Urothelium cell line (cell line): Measurements from ENCODE around the gene HERPUD2.
"Not testable (repeated sequence)": the region's sequence is repeated elsewhere in the genome, so short reads cannot be mapped to it uniquely, and the experiment has no call there.

Experiments
- DNase-seq: peaks from one replicate; pipeline ENCODE4 v3.0.0; 2011; ENCODE audit warnings: low spot score, mixed read lengths
- FAIRE-seq: peaks from 2 replicates; lab custom pipeline; 2011; peaks lifted over from hg19 to GRCh38; lab: Jason Lieb, UNC

The HERPUD2 gene

DNA sequence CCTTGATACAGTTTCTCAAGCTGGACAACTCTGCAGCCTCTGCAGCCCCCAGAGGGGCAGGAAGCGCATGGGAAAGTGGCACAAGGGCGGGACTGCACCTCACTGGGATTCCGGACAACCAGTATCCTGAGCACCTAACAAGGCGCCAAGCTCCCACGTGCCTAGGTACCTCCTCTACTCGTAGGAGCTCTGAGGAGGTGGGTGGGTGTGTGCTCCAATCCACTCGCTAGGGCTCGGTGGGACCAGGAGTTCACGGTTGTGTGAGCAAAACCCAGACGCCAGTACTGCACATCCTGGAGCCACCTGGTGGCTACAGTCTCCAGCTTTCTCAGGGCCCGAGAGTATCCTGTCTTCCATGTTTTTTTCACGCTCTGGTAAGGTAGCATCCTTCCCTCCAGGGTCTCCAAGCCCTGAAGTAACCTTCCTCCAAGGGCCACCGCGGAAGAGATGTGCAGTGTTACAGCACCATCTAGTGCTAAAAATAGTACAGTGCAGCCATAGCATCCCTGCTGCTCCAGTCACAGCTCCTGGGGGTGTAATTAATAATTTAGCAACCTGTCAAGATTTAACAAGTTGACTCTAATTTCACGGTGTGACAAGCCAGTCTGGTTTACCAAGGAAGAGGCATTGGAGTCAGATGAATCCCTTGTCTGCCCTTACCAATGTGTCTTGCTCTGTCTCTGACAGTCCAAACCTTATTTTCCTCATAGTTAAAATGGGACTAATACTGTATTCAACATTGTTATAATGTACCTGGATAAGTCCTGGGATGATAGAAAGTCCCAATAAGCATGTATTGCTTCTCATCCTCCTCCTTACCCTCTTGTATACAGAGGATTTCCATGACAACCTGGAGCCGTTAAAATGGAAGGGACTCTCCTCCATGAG is 70.4 kb downstream of the HERPUD2 start:
- DNase-seq (peak; percentile 70), FAIRE-seq (peak; percentile 58)

DNA sequence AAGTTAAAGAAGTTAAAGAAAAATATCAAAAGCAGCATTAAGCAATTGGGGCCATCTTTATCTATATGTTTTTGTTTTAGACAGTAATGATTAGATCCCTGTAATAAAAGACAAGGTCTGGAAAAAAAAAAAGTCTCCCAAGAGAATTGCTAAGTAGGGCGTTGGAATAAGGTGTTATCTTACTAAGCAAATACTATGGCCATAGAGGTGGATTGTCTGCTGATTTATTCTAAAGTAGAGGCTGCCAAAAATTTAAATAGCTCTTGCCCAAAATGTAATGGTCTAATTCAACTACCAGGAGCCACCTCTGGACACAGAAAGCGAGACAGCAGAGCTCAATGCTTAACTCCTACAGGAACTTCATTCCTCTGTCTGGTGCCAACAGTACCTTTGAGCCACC is 71.6 kb downstream of the HERPUD2 start:
- DNase-seq (no peak), FAIRE-seq (no peak)

DNA sequence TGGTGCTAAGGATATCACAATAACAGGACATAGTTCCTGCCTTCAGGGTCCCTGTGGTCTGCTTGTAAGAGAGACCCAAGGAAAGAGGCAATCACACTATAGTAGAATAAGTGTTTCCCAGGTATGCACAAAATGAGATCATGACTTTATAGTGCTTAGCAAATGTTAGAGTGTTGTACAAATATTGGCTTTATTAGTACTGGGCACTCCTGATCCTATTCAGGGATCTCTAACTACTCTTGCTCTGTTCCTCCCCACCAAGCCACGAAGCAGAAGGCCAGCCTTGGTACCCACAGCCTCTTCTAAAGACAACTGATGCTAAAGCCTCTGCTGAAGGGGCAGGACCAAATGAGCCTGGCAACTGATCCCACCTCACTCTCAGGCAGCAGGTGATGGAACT is 75.1 kb downstream of the HERPUD2 start:
- FAIRE-seq (no peak), DNase-seq (no peak)

DNA sequence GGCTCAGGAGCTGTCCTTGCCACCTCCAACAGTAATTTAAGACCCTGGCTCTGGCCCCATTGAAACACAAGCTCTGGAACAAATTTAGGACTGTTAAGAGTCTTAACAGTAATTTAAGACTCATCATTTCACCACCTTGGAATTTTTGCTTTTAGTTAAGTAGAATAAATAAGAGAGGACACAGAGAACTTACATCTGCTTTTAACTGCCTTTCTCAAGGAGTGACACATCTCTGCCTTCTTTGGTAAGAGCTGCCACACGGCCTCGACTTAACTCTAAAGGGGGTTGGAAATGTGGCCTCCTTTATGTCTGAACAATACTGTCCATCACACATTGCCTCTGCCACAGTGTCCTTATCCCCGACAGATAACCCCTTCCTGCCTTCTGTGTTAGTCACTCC is 77.9 kb downstream of the HERPUD2 start:
- FAIRE-seq: no peak
- DNase-seq: no peak

DNA sequence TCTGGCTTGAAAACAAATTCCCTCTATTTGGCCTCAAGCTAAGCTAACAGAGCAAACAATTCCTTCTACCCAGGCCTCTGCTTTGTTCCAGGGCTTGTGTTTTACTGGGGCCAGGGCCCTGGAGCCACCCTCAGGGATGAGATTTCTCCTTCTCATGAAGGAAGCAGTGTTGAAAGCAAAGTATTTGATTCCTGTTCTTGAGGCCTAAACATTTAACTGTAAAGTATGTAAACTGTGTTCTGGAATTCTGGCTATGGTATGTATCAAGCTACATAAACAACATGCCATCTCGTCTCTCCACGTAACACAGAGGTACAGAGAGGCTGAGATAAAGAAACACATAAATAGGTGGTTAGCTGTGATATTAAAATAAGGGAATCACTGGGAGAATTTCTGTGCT is 81.8 kb downstream of the HERPUD2 start:
- no peak for FAIRE-seq
- DNase-seq: no peak

DNA sequence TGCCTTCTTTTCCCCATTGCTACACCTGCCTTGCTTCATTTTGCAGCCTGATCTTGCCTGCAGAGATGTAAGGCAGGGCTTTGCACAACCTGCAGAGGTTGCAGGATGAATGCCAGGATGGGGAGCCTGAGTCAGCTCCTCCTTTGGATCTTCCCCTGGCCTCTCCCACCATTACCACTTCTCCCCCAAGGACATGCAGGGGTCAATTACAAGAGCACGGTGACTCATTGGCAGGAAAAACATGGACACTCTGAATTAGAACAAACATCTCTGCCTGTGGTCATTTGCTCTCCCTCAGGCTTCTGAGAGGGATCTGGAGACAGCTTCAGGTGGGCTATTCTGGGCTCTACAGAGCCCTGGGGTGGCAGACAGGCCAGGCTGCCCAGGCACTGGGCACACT is 89.2 kb downstream of the HERPUD2 start:
- DNase-seq (peak; percentile 16), FAIRE-seq (no peak)

DNA sequence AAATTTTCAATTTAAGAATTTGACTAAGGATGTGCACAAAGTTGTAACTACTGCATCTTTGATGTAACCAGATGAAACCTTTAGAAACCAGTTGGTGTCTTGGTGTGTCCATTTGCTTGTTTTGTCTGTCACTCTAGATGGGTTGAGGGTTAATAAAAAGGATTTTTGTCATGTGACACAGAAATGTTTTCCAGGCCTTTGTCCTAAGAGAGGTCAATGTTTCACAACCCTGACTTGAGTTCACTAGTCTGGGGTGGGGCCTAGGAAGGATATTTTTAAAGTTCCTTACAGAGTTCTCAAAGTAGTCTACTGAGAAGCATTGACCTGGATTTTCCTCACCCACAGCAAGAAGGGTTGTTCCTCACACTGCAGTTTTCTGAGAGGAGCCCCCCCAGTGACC is 90.3 kb downstream of the HERPUD2 start:
- DNase-seq: no peak
- FAIRE-seq: no peak

DNA sequence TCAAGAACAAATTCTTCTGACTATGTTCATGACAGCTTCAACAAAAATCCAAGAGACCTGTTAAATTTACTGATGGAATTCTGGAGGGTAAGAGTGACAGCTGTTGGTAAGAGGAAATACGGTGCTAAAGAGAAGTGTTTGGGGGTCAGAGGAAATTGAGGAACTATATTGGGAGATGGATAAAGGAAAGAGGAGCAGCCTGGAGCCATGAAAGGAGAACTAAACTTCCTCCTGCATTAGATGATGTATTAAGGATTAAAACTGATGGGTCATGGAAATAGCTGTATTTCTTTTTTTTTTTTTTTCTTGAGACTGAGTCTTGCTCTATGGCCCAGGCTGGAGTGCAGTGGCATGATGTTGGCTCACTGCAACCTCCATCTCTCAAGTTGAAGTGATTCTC is 95.3 kb downstream of the HERPUD2 start:
- no peak for FAIRE-seq
- DNase-seq: no peak

DNA sequence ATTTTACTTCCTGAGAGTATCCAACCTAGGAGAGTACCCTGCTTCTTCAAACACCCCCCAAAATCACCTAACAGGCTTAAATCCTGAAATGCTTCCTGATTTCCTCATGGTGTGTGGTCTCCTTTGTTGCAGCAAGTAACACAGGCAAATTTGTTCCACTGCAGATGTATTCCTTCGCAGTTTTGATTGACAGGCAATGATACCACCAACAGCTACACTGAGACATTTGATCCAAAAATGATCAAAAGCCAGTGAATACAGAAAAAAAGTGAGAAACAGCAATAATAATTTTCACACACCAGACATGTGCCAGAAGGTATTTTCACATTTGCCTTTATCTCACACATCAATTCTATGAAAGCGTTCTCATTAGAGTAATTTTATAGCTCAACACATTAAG is 95.9 kb downstream of the HERPUD2 start:
- FAIRE-seq: no peak
- no peak for DNase-seq

DNA sequence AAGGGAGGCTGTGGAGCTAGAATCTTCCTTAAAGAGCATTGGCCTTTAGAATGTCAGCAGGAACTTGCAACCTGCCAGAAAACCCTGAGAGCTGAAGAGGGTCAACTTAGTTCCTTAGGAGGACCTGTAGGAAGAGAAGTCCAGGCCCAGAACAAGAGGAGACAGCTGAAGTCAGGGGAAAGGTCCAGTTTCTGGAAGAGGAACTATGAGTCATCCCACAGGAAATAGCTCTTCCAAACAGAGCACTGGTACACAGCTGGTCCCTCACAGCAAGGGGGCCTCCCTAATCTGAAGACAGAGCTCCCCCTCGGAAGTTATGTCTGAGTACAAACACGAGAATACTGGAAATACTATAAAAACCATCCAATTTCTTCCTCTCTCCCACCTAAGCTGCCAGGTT is 98.9 kb downstream of the HERPUD2 start:
- FAIRE-seq (no peak), DNase-seq (peak; percentile 37)

DNA sequence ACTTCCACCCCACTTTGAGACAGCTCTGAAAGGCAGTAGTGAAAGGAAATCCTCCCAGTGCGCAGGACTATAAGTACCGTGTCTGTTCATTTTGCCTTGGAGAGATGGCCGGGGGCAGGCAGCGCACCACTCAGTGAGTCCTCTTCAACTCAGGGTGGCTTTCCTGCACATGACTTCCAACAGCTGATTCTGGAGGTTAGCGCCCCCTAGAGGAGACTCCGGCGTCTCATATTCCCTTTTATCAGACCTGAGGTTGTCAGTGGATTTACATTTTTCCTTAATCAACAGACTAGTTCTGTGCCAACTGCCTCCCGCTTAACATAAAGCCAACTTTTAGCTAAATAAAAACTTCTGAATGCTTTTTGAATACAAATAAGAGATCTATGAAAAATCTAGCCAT is 101.0 kb downstream of the HERPUD2 start:
- DNase-seq (peak; percentile 20), FAIRE-seq (no peak)

DNA sequence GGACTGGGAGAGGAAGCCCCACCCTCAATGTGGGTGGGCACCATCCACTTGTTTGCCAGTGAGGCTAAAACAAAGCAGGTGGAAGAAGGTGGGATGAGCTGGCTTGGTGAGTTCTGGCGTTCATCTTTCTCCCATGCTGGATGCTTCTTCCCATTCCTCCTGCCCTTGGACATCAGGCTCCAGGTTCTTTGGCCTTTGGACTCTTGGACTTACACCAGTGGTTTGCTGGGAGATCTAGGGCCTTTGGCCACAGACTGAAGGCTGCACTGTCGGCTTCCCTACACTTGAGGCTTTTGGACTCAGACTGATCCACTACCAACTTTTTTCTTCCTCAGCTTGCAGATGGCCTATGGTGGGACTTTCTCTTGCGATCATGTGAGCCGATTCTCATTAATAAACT is 106.3 kb downstream of the HERPUD2 start:
- DNase-seq (no peak), FAIRE-seq (no peak)

DNA sequence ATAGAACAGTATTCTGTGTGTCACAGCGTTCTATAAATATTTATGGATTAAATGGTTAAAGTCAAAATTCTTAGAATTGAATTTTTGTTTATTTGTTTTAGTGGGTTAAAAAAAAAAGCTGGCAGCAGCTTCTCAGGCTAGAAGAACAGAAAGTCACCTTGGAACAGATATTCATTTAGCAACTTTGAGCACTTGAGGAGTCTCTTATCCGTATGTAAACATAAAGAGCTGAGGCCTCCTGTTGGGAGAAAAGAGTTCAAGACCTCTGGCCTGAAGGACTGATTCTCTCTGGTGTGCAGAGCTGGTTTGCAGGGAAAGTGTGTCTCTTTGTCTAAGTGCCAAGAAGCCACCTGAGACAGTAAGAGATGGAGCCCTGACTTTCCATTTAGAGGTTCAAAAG is 109.9 kb downstream of the HERPUD2 start:
- DNase-seq (no peak), FAIRE-seq (no peak)

DNA sequence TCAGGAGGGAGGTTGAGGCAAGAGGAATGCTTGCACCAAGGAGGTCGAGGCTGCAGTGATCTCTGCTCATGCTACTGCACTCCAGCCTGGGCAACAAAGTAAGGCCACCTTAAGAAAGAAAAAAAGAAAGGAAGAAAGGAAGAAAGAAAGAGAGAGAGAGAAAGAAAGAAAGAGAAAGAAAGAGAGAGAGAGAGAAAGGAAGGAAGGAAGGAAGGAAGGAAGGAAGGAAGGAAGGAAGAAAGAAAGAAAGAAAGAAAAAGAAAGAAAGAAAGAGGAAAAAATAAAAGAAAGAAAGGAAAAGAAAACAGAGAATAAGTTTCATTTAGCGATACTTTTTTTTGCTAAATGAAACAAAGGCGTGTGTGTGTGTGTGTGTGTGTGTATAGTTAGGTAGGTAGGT is 110.4 kb downstream of the HERPUD2 start:
- not testable (repeated sequence) for DNase-seq, FAIRE-seq
